Measurements from ENCODE around the gene NBEA.
"Not testable (repeated sequence)": the region's sequence is repeated elsewhere in the genome, so short reads cannot be mapped to it uniquely, and the experiment has no call there.

Gene NBEA

GRCh38 chr13:35597451-35597850 lies 655.4 kb downstream of the NBEA start:
- DNase-seq = no peak

- no peak for DNase-seq
Observed at GRCh38 chr13:35598233-35598632, 656.2 kb downstream of the NBEA start.

GRCh38 chr13:35598790-35599369 lies 656.8 kb downstream of the NBEA start:
- no peak for DNase-seq

- no peak for DNase-seq
Observed at GRCh38 chr13:35599384-35599783, 657.3 kb downstream of the NBEA start.

GRCh38 chr13:35600137-35600536 lies 658.1 kb downstream of the NBEA start:
- no peak for DNase-seq

- no peak for DNase-seq
Observed at GRCh38 chr13:35603593-35604285, 661.7 kb downstream of the NBEA start.

- no peak for DNase-seq
Observed at GRCh38 chr13:35614666-35615065, 672.6 kb downstream of the NBEA start.

GRCh38 chr13:35617420-35617819 lies 675.4 kb downstream of the NBEA start:
- no peak for DNase-seq

GRCh38 chr13:35618565-35619083 lies 676.6 kb downstream of the NBEA start:
- no peak for DNase-seq

GRCh38 chr13:35621989-35622388 lies 679.9 kb downstream of the NBEA start:
- DNase-seq = no peak

- no peak for DNase-seq
Observed at GRCh38 chr13:35629026-35629425, 687.0 kb downstream of the NBEA start.

GRCh38 chr13:35630551-35631275 lies 688.6 kb downstream of the NBEA start:
- peak; percentile 74 for DNase-seq

GRCh38 chr13:35631666-35632065 lies 689.6 kb downstream of the NBEA start:
- DNase-seq = no peak

GRCh38 chr13:35643625-35644024 lies 701.6 kb downstream of the NBEA start:
- DNase-seq = no peak

- DNase-seq = no peak
Observed at GRCh38 chr13:35646056-35646774, 704.1 kb downstream of the NBEA start.

GRCh38 chr13:35648201-35648600 lies 706.1 kb downstream of the NBEA start:
- no peak for DNase-seq

- no peak for DNase-seq
Observed at GRCh38 chr13:35649162-35649561, 707.1 kb downstream of the NBEA start.

- no peak for DNase-seq
Observed at GRCh38 chr13:35659796-35660195, 717.7 kb downstream of the NBEA start.

GRCh38 chr13:35664747-35665146 lies 722.7 kb downstream of the NBEA start:
- DNase-seq = no peak

GRCh38 chr13:35669321-35669720 lies 727.3 kb downstream of the NBEA start:
- DNase-seq = no peak

GRCh38 chr13:35672611-35673010 lies 730.5 kb downstream of the NBEA start:
- DNase-seq = no peak

GRCh38 chr13:35675651-35676050 lies 733.6 kb downstream of the NBEA start:
- no peak for DNase-seq

- not testable (repeated sequence) for DNase-seq
Observed at GRCh38 chr13:35677863-35678262, 735.8 kb downstream of the NBEA start.

Data from amniotic stem cell (primary cell).